SU-DHL-6 (cell line): ENCODE data around the gene NUP62.

ENCODE experiments used
- EZH2phosphoT487 ChIP-seq: fragments of 200-600 bp; sonication (generic), shearing (Covaris generic); conservative IDR thresholded peaks from 2 replicates; pipeline ENCODE4 v1.6.1; 2018; ENCODE audit warnings: mild to moderate bottlenecking, antibody characterized with exemption, low read length, moderate library complexity, mixed read lengths
- TF ChIP-seq, protein P1 (sequence below): fragments of 200-600 bp; sonication (generic); IDR thresholded peaks from one replicate; pipeline ENCODE4 v1.5.1; 2017; ENCODE audit warnings: antibody characterized with exemption, mild to moderate bottlenecking, low read length, moderate library complexity; ENCODE audit not compliant: insufficient read depth, poor library complexity, severe bottlenecking

DNA sequence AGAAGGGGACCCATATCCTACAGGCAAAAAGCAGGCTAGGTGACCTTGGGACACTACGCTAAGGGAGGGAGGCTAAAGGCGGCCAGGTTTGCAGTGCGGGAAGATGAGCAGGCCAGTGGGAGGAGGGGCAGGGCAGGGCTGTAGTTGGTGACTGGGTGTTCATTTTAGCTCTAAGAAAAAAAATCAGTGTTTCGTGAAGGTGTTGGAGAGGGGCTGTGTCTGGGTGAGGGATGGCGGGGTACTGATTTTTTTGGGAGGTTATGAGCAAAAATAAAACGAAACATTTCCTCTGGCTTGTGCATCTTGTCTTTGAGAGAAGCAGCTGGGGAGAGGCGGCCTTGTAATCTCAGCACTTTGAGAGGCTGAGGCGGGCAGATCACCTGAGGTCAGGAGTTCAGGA lies 4.3 kb upstream of the NUP62 start:
- TF ChIP-seq, protein P1, sequence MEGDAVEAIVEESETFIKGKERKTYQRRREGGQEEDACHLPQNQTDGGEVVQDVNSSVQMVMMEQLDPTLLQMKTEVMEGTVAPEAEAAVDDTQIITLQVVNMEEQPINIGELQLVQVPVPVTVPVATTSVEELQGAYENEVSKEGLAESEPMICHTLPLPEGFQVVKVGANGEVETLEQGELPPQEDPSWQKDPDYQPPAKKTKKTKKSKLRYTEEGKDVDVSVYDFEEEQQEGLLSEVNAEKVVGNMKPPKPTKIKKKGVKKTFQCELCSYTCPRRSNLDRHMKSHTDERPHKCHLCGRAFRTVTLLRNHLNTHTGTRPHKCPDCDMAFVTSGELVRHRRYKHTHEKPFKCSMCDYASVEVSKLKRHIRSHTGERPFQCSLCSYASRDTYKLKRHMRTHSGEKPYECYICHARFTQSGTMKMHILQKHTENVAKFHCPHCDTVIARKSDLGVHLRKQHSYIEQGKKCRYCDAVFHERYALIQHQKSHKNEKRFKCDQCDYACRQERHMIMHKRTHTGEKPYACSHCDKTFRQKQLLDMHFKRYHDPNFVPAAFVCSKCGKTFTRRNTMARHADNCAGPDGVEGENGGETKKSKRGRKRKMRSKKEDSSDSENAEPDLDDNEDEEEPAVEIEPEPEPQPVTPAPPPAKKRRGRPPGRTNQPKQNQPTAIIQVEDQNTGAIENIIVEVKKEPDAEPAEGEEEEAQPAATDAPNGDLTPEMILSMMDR: no peak
- no peak for TF ChIP-seq EZH2phosphoT487
